Suprapubic skin (tissue), 4 donors: Measurements from ENCODE around the gene SMIM3. TPM values are rescaled to one million over a fixed set of nuclear protein-coding genes. Genes with fewer than 3 reads are reported as not detected.
"Not testable (repeated sequence)": the region's sequence is repeated elsewhere in the genome, so short reads cannot be mapped to it uniquely, and the experiment has no call there.

Experiments
- DNase-seq, 2 donors: peaks; one replicate each; pipeline ENCODE4 v3.0.0-alpha.2; 2019; ENCODE audit warnings: low spot score in 2 of 2
- H3K27ac ChIP-seq: fragments of 200-600 bp; sonication (generic); one replicate; pipeline ENCODE4 v1.5.1; 2019
- H3K27me3 ChIP-seq: fragments of 200-600 bp; sonication (generic); one replicate; pipeline ENCODE4 v1.5.1; 2019
- H3K36me3 ChIP-seq: fragments of 200-600 bp; sonication (generic); one replicate; pipeline ENCODE4 v1.5.1; 2019
- H3K4me1 ChIP-seq: fragments of 200-600 bp; sonication (generic); one replicate; pipeline ENCODE4 v1.5.1; 2019
- H3K4me3 ChIP-seq: fragments of 200-600 bp; sonication (generic); one replicate; pipeline ENCODE4 v1.5.1; 2019; ENCODE audit warnings: mild to moderate bottlenecking
- H3K9me3 ChIP-seq: fragments of 200-600 bp; sonication (generic); one replicate; pipeline ENCODE4 v1.5.1; 2019
- CTCF ChIP-seq, 2 donors: fragments of 200-600 bp in 1 of 2; fragments of 450-650 bp in 1 of 2; sonication (generic) in 1 of 2; IDR thresholded peaks; one replicate each; pipeline ENCODE4 v1.5.1; 2016 to 2019; ENCODE audit warnings: antibody characterized with exemption in 2 of 2, mild to moderate bottlenecking in 1 of 2, moderate library complexity in 1 of 2
- EP300 ChIP-seq: sonication (generic); formaldehyde crosslinking; IDR thresholded peaks from one replicate; pipeline ENCODE4 v1.6.1; 2017; ENCODE audit warnings: antibody characterized with exemption
- POLR2A ChIP-seq, 2 donors: fragments of 450-650 bp; IDR thresholded peaks; one replicate each; pipeline ENCODE4 v1.6.1; 2017; ENCODE audit warnings: antibody characterized with exemption in 2 of 2, mild to moderate bottlenecking in 2 of 2, moderate library complexity in 2 of 2
- POLR2AphosphoS5 ChIP-seq, 3 donors: sonication (generic); formaldehyde crosslinking; IDR thresholded peaks; one replicate each; pipeline ENCODE4 v1.6.1; 2017; ENCODE audit warnings: antibody characterized with exemption in 3 of 3
- WGBS: methylation state at CpG from one replicate; pipeline ENCODE4 v1.1.5; 2018; 5-methylcytosine and 5-hydroxymethylcytosine counted together
- total RNA-seq, 4 donors: library from RNA; depleted of rRNA; stranded (reverse); fragments of >200 nt; gene quantifications; one replicate each; pipeline ENCODE4 v1.1.0, GENCODE V29; 2016

SMIM3 gene
- total RNA-seq, 4 donors from 2014 or later, result 7.1 to 18.7 (median 14.1) TPM

- no peak for DNase-seq
- Histone ChIP-seq H3K4me1 (peaks cover 32% of the 10 kb centered on the region), H3K36me3 (no peaks in the 10 kb centered on the region), H3K4me3 (no peak overlapping the region), H3K27me3 (no peaks in the 10 kb centered on the region), H3K9me3 (no peaks in the 10 kb centered on the region), H3K27ac (no peak overlapping the region)
- TF ChIP-seq POLR2A (IDR thresholded peaks at IDR 0.05), result no peak
- no peak for TF ChIP-seq CTCF (IDR thresholded peaks at IDR 0.05)
- no peak for TF ChIP-seq EP300
- no peak for TF ChIP-seq POLR2AphosphoS5 (IDR thresholded peaks at IDR 0.05)
These were observed 10.4 kb downstream of the SMIM3 start for GRCh38 chr5:150788977-150789376.

GRCh38 chr5:150789450-150789849, 10.9 kb downstream of the SMIM3 start:
- 79% methylated on average over 6 of the region's 6 CpGs for WGBS
- Histone ChIP-seq H3K4me1 (peaks cover 27% of the 10 kb centered on the region), H3K36me3 (no peaks in the 10 kb centered on the region), H3K27ac (no peak overlapping the region), H3K9me3 (no peaks in the 10 kb centered on the region), H3K4me3 (no peak overlapping the region), H3K27me3 (no peaks in the 10 kb centered on the region)
- TF ChIP-seq CTCF (IDR thresholded peaks at IDR 0.05), result no peak
- TF ChIP-seq POLR2AphosphoS5 (IDR thresholded peaks at IDR 0.05), result no peak
- no peak for TF ChIP-seq POLR2A (IDR thresholded peaks at IDR 0.05)
- no peak for TF ChIP-seq EP300
- no peak for DNase-seq

GRCh38 chr5:150789943-150790611, 11.5 kb downstream of the SMIM3 start:
- Histone ChIP-seq H3K27ac (peak overlapping the region; percentile 29), H3K4me1 (peaks cover 24% of the 10 kb centered on the region), H3K4me3 (peak overlapping the region; percentile 3)

DNA sequence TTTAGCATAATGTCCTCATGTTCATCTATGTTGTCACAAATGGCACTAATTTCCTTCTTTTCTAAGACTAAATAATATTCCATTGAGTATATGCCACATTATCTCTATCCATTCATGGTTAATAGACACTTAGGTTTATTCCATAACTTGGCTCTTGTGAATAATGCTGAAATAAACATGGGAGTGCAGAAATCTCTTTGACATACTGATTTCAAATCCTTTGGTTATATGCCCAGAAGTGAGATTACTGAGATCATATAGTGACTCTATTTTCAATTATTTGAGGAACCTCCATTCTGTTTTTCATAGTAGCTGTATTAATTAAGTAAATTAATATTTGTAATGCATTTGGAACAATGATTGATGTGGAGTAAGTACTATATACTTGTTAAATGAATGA, 13.0 kb downstream of the SMIM3 start:
- no peak for DNase-seq
- H3K27ac ChIP-seq, result no peak overlapping the region
- H3K9me3 ChIP-seq, result no peaks in the 10 kb centered on the region
- no peaks in the 10 kb centered on the region for H3K27me3 ChIP-seq
- peaks cover 24% of the 10 kb centered on the region for H3K4me1 ChIP-seq
- no peak overlapping the region for H3K4me3 ChIP-seq
- no peak for TF ChIP-seq POLR2A (IDR thresholded peaks at IDR 0.05)
- no peak for TF ChIP-seq POLR2AphosphoS5 (IDR thresholded peaks at IDR 0.05)
- TF ChIP-seq EP300, result no peak
- TF ChIP-seq CTCF (IDR thresholded peaks at IDR 0.05), result no peak
- H3K36me3 ChIP-seq, result peaks cover 9% of the 10 kb centered on the region

More at GRCh38 chr5:150789943-150790611, 11.5 kb downstream of the SMIM3 start:
- no peaks in the 10 kb centered on the region for H3K27me3 ChIP-seq
- no peaks in the 10 kb centered on the region for H3K9me3 ChIP-seq
- no peak for DNase-seq
- TF ChIP-seq POLR2A (IDR thresholded peaks at IDR 0.05) (no peak), CTCF (IDR thresholded peaks at IDR 0.05) (no peak)
- H3K36me3 ChIP-seq, result no peaks in the 10 kb centered on the region
- 38% methylated on average over 7 of the region's 7 CpGs for WGBS

DNA sequence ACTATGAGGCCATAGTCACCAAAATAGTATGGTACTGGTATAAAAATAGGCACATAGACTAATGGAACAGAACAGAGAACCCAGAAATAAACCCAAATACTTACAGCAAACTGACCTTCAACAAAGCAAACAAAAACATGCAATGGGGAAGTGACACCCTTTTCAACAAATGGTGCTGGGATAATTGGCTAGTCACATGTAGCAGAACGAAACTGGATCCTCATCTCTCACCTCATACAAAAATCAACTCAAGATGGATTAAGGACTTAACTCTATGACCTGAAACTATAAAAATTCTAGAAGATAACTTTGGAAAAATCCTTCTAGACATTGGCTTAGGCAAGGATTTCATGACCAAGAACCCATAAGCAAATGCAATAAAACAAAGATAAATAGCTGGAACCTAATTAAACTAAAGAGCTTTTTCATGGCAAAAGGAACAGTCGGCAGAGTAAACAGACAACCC, 14.9 kb downstream of the SMIM3 start:
- peaks cover 22% of the 10 kb centered on the region for H3K4me1 ChIP-seq
- H3K27me3 ChIP-seq, H3K4me3 ChIP-seq, H3K9me3 ChIP-seq, H3K36me3 ChIP-seq, DNase-seq, H3K27ac ChIP-seq: not testable (repeated sequence)
- WGBS, result 90% methylated on average over 2 of the region's 2 CpGs

DNA sequence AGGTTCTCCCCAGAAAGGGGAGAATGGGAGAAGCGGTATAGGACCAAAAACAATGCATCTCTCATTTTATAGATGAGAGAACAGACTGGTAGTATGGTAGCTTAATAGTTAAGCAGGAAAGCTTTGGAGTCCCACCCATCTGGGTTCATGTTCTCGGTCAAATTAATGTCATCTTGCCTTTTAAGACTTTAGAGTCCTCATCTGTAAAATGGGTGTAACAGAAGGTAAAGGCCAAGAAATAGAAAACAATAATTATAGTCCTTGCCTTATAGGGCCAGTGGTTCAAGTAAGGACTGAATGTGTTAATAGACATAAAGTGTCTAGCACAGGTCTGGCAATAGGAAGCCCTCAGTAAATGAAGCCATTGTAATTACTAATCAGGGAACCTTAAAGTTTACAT, 16.4 kb downstream of the SMIM3 start:
- Histone ChIP-seq H3K4me3 (no peak overlapping the region), H3K36me3 (peaks cover 13% of the 10 kb centered on the region), H3K9me3 (no peaks in the 10 kb centered on the region), H3K27ac (no peak overlapping the region), H3K27me3 (no peaks in the 10 kb centered on the region), H3K4me1 (peaks cover 15% of the 10 kb centered on the region)
- 85% methylated on average over 2 of the region's 2 CpGs for WGBS
- TF ChIP-seq POLR2AphosphoS5 (IDR thresholded peaks at IDR 0.05), result no peak
- no peak for TF ChIP-seq CTCF (IDR thresholded peaks at IDR 0.05)
- no peak for TF ChIP-seq EP300
- TF ChIP-seq POLR2A (IDR thresholded peaks at IDR 0.05), result no peak
- no peak for DNase-seq
